ENCODE data around the gene BMERB1. TPM values are rescaled to one million over a fixed set of nuclear protein-coding genes. Genes with fewer than 3 reads are reported as not detected.

BMERB1 gene
- total and polyA plus RNA-seq, 2 experiments from 2014 or later: 7.3 to 10.3 TPM

DNA sequence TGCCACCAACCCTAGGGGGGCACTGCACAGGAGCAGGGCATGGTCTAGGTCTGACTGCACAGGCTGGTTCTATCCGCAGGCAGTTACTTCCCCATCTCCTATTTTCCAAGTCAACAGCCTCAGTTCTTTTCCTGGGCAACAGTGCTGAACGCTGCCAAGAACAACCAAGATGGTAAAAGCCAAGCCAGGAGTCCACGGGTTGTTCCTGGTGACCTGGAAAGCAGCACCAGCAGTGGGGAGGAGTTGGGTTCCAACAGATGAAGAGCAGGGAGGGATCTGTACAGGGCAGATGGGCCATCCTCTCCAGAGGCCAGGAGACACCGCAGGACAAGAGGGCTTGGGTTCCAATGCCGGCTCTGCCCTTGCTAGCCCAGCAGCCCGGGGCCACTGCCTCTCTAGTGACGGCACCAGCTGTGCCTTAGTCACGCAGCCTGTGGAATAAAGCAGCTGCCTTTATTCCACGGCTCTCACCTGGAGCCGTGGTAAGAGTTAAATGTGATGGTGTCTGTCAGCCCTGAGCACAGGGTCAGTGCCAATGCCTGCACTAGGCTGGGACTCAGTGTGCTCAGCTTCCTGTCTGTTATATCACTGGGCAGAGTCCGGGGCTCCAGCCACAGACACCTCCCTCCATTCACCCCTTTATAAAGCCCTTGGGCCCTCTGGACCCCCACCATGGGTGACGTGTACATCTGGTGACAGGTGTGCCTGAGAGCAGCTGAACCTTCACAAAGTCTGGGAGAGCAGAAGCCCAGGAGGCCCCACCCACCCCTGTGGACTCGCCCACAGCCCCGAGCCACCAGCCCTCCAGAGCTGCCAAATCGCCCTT, 163.6 kb downstream of the BMERB1 start:
- no peak overlapping the region for H2AFZ ChIP-seq
- H3K27ac ChIP-seq: no peak overlapping the region
- 96% methylated on average over 12 of the region's 15 CpGs for WGBS (ENCODE audit: low lambda C conversion rate, missing lambda C conversion rate)
- H3K36me3 ChIP-seq (replicated peaks; ENCODE audit: insufficient read depth, low read depth): no peaks in the 10 kb centered on the region
- H3K4me2 ChIP-seq: no peak overlapping the region
- no peaks in the 10 kb centered on the region for H3K79me2 ChIP-seq
- H3K4me3 ChIP-seq: no peak overlapping the region
- TF ChIP-seq EZH2 (IDR thresholded peaks at IDR 0.05; ENCODE audit: borderline replicate concordance) (no peak), EZH2phosphoT487 (IDR thresholded peaks at IDR 0.05; ENCODE audit: low read depth, severe bottlenecking, unreplicated experiment) (no peak)
- TF ChIP-seq, protein P1, sequence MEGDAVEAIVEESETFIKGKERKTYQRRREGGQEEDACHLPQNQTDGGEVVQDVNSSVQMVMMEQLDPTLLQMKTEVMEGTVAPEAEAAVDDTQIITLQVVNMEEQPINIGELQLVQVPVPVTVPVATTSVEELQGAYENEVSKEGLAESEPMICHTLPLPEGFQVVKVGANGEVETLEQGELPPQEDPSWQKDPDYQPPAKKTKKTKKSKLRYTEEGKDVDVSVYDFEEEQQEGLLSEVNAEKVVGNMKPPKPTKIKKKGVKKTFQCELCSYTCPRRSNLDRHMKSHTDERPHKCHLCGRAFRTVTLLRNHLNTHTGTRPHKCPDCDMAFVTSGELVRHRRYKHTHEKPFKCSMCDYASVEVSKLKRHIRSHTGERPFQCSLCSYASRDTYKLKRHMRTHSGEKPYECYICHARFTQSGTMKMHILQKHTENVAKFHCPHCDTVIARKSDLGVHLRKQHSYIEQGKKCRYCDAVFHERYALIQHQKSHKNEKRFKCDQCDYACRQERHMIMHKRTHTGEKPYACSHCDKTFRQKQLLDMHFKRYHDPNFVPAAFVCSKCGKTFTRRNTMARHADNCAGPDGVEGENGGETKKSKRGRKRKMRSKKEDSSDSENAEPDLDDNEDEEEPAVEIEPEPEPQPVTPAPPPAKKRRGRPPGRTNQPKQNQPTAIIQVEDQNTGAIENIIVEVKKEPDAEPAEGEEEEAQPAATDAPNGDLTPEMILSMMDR (IDR thresholded peaks at IDR 0.05; ENCODE audit: poor library complexity): no peak
- no peaks in the 10 kb centered on the region for H4K20me1 ChIP-seq (ENCODE audit: insufficient read depth, poor library complexity, severe bottlenecking)
- H3K27me3 ChIP-seq: no peaks in the 10 kb centered on the region
- H3K4me1 ChIP-seq (ENCODE audit: insufficient read depth): no peaks in the 10 kb centered on the region
- no peak for DNase-seq (ENCODE audit: low spot score)
- no peaks in the 10 kb centered on the region for H3K9me3 ChIP-seq (ENCODE audit: low read depth)
- H3K9me2 ChIP-seq (replicated peaks; ENCODE audit: insufficient read depth): no peaks in the 10 kb centered on the region

DNA sequence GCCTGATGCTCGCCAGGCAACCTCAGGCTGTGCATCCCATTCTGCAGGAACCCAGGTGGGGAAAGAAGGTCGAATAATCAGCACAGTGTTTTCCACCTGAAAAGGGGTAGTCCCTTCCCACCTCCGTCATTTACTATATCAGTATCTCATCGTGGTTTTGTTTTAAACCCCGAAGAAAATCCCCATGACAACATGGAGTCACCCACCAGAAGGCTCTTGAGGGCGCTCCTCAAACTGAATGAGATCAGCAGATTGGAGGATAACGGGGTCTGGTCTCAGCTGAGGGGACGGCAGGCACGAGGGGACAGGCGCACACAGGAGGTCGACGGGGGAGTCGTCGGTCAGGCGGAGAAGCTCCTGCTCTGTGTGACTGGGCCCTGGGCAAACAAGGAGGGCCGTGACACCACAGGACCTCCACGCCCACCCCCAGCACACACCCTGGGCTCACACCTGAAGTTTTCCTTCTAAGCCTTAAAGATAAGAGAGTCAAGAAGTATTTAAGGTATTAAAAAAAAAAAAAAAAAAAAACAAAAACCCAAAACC, 164.3 kb downstream of the BMERB1 start:
- Histone ChIP-seq H3K4me2 (no peak overlapping the region), H3K79me2 (no peaks in the 10 kb centered on the region), H3K4me1 (ENCODE audit: insufficient read depth) (no peaks in the 10 kb centered on the region), H3K9me2 (replicated peaks; ENCODE audit: insufficient read depth) (no peaks in the 10 kb centered on the region), H3K36me3 (replicated peaks; ENCODE audit: insufficient read depth, low read depth) (no peaks in the 10 kb centered on the region), H4K20me1 (ENCODE audit: insufficient read depth, poor library complexity, severe bottlenecking) (no peaks in the 10 kb centered on the region), H3K27ac (no peak overlapping the region), H3K4me3 (no peak overlapping the region), H3K27me3 (no peaks in the 10 kb centered on the region), H2AFZ (no peak overlapping the region), H3K9me3 (ENCODE audit: low read depth) (no peaks in the 10 kb centered on the region)
- DNase-seq (ENCODE audit: low spot score): no peak
- TF ChIP-seq, protein P1 (IDR thresholded peaks at IDR 0.05; ENCODE audit: poor library complexity): no peak
- TF ChIP-seq EZH2 (IDR thresholded peaks at IDR 0.05; ENCODE audit: borderline replicate concordance) (no peak), EZH2phosphoT487 (IDR thresholded peaks at IDR 0.05; ENCODE audit: low read depth, severe bottlenecking, unreplicated experiment) (no peak)
- 92% methylated on average over 17 of the region's 17 CpGs for WGBS (ENCODE audit: low lambda C conversion rate, missing lambda C conversion rate)

DNA sequence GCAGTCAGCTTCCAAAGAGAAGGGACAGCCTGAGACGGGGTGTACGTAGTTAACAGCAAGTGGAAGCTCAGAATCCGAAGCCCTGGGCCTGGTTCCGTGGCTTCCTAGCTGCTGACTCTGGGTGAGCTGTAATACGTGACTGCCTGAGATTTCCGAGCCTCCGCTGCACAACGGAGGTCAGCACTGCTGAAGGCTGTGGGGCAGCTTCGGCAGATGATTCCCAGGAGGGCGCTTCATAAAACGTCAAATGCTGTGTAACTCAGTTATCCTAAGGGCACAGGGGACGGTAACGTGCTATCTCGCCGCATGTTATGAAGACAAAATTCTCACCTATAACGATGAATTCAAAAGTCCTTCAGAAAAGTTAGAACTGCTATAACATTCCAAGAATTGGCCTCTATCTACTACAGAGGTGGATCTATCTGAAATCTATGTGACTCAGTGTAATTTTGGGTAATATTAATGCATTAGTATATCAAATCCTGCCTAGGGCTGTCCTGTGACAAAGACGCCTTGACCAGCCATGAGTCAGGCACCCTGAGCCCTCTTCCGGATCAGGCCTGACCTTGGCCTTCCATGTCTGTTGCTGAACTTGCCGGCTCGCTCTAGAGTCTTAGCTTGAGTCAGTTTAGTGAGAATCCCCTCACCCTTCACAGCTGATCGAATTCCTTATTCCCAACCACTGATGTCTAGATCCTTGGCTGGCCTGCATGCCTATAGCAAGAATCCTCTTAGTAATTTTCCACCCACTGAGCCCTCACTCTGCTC, 165.1 kb downstream of the BMERB1 start:
- WGBS (ENCODE audit: low lambda C conversion rate, missing lambda C conversion rate): 95% methylated on average over 21 of the region's 21 CpGs

More for the DNA sequence above, 165.1 kb downstream of the BMERB1 start:
- Histone ChIP-seq H2AFZ (no peak overlapping the region), H3K36me3 (replicated peaks; ENCODE audit: insufficient read depth, low read depth) (no peaks in the 10 kb centered on the region), H3K4me2 (no peak overlapping the region), H3K4me3 (no peak overlapping the region), H3K9me2 (replicated peaks; ENCODE audit: insufficient read depth) (no peaks in the 10 kb centered on the region), H3K27ac (no peak overlapping the region), H3K9me3 (ENCODE audit: low read depth) (no peaks in the 10 kb centered on the region), H3K4me1 (ENCODE audit: insufficient read depth) (no peaks in the 10 kb centered on the region), H3K79me2 (no peaks in the 10 kb centered on the region), H4K20me1 (ENCODE audit: insufficient read depth, poor library complexity, severe bottlenecking) (no peaks in the 10 kb centered on the region), H3K27me3 (no peaks in the 10 kb centered on the region)
- TF ChIP-seq, protein P1 (IDR thresholded peaks at IDR 0.05; ENCODE audit: poor library complexity): no peak
- no peak for TF ChIP-seq EZH2 (IDR thresholded peaks at IDR 0.05; ENCODE audit: borderline replicate concordance)
- TF ChIP-seq EZH2phosphoT487 (IDR thresholded peaks at IDR 0.05; ENCODE audit: low read depth, severe bottlenecking, unreplicated experiment): no peak
- DNase-seq (ENCODE audit: low spot score): no peak
